Neural crest cell (in vitro differentiated cells): Measurements from ENCODE around the gene TFEC. TPM values are rescaled to one million over a fixed set of nuclear protein-coding genes. Genes with fewer than 3 reads are reported as not detected.
"Not testable (repeated sequence)": the region's sequence is repeated elsewhere in the genome, so short reads cannot be mapped to it uniquely, and the experiment has no call there.

Experiments
- DNase-seq: peaks from one replicate; pipeline ENCODE4 v3.0.0; 2021; ENCODE audit warnings: low read depth, mixed read lengths, low spot score
- H3K27ac Mint-ChIP-seq: one replicate; pipeline ENCODE4 v1.8.0; 2021; ENCODE audit warnings: mild to moderate bottlenecking, mixed read lengths; ENCODE audit not compliant: unreplicated experiment
- H3K27me3 Mint-ChIP-seq: 2 replicates; pipeline ENCODE4 v1.8.0; 2021; ENCODE audit warnings: low read depth, mild to moderate bottlenecking, mixed read lengths
- H3K36me3 Mint-ChIP-seq: 2 replicates; pipeline ENCODE4 v1.8.0; 2021; ENCODE audit warnings: low read depth, mild to moderate bottlenecking, mixed read lengths
- H3K4me1 Mint-ChIP-seq: 2 replicates; pipeline ENCODE4 v1.8.0; 2021; ENCODE audit warnings: mixed read lengths
- H3K4me3 Mint-ChIP-seq: one replicate; pipeline ENCODE4 v1.8.0; 2021; ENCODE audit warnings: mild to moderate bottlenecking, mixed read lengths
- H3K9me3 Mint-ChIP-seq: 2 replicates; pipeline ENCODE4 v1.8.0; 2021; ENCODE audit warnings: mixed read lengths
- total RNA-seq: library from RNA; stranded (reverse); gene quantifications from 2 replicates; pipeline ENCODE4 v1.2.1, GENCODE V29; 2021
- TF ChIP-seq, protein P1 (sequence below): fragments of 200-600 bp; sonication (generic); conservative IDR thresholded peaks from 2 replicates; pipeline ENCODE4 v1.5.0; 2021; ENCODE audit warnings: antibody characterized with exemption, mild to moderate bottlenecking

TFEC gene
- total RNA-seq, 1 donor from 2014 or later: not detected

DNA sequence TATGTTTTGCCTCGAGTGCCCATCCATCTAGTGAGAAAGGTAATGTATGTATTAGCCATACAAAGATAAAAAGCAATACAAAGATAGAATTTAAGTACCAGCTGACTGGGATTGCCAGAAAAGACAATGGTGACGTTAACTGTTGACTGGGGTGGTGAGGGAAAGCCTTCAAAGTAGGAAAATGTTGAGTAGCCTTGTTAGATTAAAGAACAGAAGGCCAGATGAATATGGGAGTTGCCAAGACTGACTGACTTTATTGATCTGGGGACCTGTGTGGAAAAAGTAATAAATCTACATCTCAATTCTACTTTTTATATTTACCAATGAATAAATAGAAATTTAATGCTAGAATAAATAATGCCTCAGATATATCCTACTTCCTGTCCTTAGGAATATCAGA, 97.7 kb downstream of the TFEC start:
- no peaks in the 10 kb centered on the region for H3K27me3 Mint-ChIP-seq
- no peak overlapping the region for H3K4me3 Mint-ChIP-seq
- H3K4me1 Mint-ChIP-seq: no peaks in the 10 kb centered on the region
- DNase-seq: no peak
- no peaks in the 10 kb centered on the region for H3K9me3 Mint-ChIP-seq
- TF ChIP-seq, protein P1, sequence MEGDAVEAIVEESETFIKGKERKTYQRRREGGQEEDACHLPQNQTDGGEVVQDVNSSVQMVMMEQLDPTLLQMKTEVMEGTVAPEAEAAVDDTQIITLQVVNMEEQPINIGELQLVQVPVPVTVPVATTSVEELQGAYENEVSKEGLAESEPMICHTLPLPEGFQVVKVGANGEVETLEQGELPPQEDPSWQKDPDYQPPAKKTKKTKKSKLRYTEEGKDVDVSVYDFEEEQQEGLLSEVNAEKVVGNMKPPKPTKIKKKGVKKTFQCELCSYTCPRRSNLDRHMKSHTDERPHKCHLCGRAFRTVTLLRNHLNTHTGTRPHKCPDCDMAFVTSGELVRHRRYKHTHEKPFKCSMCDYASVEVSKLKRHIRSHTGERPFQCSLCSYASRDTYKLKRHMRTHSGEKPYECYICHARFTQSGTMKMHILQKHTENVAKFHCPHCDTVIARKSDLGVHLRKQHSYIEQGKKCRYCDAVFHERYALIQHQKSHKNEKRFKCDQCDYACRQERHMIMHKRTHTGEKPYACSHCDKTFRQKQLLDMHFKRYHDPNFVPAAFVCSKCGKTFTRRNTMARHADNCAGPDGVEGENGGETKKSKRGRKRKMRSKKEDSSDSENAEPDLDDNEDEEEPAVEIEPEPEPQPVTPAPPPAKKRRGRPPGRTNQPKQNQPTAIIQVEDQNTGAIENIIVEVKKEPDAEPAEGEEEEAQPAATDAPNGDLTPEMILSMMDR: no peak
- H3K27ac Mint-ChIP-seq: no peak overlapping the region
- H3K36me3 Mint-ChIP-seq: no peaks in the 10 kb centered on the region

DNA sequence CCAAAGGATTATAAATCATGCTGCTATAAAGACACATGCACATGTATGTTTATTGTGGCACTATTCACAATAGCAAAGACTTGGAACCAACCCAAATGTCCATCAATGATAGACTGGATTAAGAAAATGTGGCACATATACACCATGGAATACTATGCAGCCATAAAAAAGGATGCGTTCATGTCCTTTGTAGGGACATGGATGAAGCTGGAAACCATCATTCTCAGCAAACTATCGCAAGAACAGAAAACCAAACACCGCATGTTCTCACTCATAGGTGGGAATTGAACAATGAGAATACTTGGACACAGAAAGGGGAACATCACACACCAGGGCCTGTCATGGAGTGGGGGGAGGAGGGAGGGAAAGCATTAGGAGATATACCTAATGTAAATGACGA, 100.4 kb downstream of the TFEC start:
- not testable (repeated sequence) for H3K4me1 Mint-ChIP-seq, H3K4me3 Mint-ChIP-seq, H3K27me3 Mint-ChIP-seq, DNase-seq, H3K9me3 Mint-ChIP-seq, H3K27ac Mint-ChIP-seq, H3K36me3 Mint-ChIP-seq

DNA sequence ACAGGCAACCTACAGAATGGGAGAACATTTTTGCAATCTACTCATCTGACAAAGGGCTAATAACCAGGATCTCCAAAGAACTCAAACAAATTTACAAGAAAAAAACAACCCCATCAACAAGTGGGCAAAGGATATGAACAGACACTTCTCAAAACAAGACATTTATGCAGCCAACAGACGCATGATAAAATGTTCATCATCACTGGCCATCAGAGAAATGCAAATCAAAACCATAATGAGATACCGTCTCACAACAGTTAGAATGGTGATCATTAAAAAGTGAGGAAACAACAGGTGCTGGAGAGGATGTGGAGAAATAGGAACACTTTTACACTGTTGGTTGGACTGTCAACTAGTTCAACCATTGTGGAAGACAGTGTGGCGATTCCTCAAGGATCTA, 100.8 kb downstream of the TFEC start:
- H3K4me3 Mint-ChIP-seq, H3K27ac Mint-ChIP-seq, H3K27me3 Mint-ChIP-seq, H3K9me3 Mint-ChIP-seq, DNase-seq, H3K36me3 Mint-ChIP-seq, H3K4me1 Mint-ChIP-seq: not testable (repeated sequence)

DNA sequence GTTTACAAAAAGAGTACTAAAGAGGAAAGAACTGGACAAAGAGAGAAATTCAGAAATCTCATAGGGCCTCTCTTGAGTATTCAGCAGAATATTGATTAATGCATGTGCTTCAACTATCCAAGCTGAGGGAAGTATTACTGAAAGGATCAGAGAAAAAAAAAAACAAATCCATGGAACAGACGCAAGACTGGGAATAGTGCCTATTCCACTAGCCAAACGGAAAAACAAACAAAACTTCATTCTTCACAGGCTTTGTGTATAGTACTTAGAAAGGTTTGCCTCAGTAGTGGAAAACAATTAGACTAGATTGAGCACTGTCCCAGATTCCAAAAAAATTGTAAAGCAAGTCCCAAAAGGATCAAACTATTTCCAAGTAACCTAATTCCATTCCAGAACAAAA, 106.2 kb downstream of the TFEC start:
- H3K9me3 Mint-ChIP-seq: no peaks in the 10 kb centered on the region
- H3K36me3 Mint-ChIP-seq: no peaks in the 10 kb centered on the region
- no peak overlapping the region for H3K27ac Mint-ChIP-seq
- H3K4me1 Mint-ChIP-seq: peaks cover 20% of the 10 kb centered on the region
- DNase-seq: no peak
- TF ChIP-seq, protein P1: no peak
- no peak overlapping the region for H3K4me3 Mint-ChIP-seq
- H3K27me3 Mint-ChIP-seq: no peaks in the 10 kb centered on the region

DNA sequence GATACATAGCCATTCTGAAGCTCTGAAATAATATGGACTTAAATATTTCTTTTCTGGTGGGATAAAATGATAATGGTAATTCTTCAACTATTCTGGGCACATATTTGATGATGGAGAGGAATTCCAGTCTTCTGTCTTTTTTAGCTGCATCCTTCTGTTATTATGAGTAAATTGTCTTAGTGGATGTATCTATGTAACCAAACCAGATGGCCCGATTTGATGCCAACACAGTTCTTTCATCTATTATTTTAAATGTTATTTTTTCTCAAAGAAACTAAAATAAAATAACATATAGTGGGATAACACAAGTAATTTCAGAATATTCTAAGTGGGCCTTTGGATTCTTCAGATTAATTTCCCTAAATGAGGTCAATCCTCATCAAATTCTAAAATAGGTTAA, 110.2 kb downstream of the TFEC start:
- Mint-ChIP-seq H3K4me1 (peaks cover 20% of the 10 kb centered on the region), H3K27me3 (no peaks in the 10 kb centered on the region), H3K4me3 (no peak overlapping the region), H3K27ac (no peak overlapping the region), H3K9me3 (no peaks in the 10 kb centered on the region), H3K36me3 (no peaks in the 10 kb centered on the region)
- no peak for DNase-seq
- TF ChIP-seq, protein P1: no peak

DNA sequence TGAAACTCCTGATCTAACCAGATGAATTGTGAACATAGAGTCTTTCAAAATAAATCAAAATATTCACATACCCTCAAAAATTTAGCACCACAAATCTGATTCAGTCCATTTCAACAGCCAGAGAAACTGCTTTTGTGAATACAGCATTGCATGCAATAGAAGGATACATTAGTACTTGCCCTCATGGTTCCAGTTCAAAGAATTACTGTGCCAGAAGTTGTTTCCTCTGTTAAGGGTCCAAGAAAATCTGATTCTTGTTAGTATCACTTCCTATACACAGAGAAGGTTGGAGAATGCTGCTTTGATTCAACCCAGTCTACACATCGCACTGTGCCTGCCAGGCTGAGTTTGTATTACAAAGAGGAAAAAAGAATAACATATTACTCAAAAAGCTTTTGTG, 115.6 kb downstream of the TFEC start:
- Mint-ChIP-seq H3K27ac (no peak overlapping the region), H3K36me3 (no peaks in the 10 kb centered on the region), H3K4me3 (no peak overlapping the region), H3K9me3 (no peaks in the 10 kb centered on the region), H3K27me3 (no peaks in the 10 kb centered on the region), H3K4me1 (peaks cover 21% of the 10 kb centered on the region)
- no peak for DNase-seq
- TF ChIP-seq, protein P1: no peak

DNA sequence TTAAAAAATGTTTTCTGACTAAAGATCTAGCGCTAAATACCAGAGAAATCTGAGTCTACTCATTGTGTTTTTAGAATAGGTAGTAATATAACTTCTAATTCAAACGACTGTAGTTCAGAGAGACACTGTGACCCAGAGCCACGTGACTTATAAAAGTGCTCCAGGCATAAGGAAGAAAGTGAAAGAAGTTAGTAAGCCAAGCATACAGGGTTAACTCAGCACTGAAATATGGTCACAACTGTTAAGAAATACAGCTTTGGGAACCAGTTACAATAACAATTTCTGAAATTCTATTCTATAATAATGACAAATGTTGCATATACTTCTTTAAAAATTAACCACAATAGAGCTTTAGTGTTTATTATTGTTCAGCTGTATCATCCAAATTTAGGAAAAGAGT, 119.1 kb downstream of the TFEC start:
- Mint-ChIP-seq H3K36me3 (no peaks in the 10 kb centered on the region), H3K4me3 (no peak overlapping the region), H3K4me1 (peaks cover 21% of the 10 kb centered on the region), H3K27ac (no peak overlapping the region), H3K9me3 (no peaks in the 10 kb centered on the region), H3K27me3 (no peaks in the 10 kb centered on the region)
- TF ChIP-seq, protein P1: no peak
- DNase-seq: no peak
